Osteoblast (primary cell): ENCODE results near the gene G6PD. TPM values are rescaled to one million over a fixed set of nuclear protein-coding genes. Genes with fewer than 3 reads are reported as not detected.
A peak's percentile ranks its signal among the peaks of the same experiment; 100 is the strongest.

ENCODE experiments used
- DNase-seq: peaks from one replicate; pipeline ENCODE4 v3.0.0; 2011; ENCODE audit warnings: low spot score, mixed read lengths; ENCODE audit not compliant: insufficient read length; ENCODE audit errors: missing footprints
- H2AFZ ChIP-seq: 2 replicates; pipeline ENCODE4 v1.6.0; 2011; ENCODE audit warnings: mild to moderate bottlenecking, low read length
- H3K27ac ChIP-seq: 2 replicates; pipeline ENCODE4 v1.5.1; 2011; ENCODE audit warnings: mild to moderate bottlenecking, low read depth, low read length, moderate library complexity
- H3K27me3 ChIP-seq: 2 replicates; pipeline ENCODE4 v1.6.0; 2012; ENCODE audit warnings: mild to moderate bottlenecking, control low read depth, inconsistent platforms, low read length, moderate library complexity; ENCODE audit not compliant: insufficient read depth
- H3K36me3 ChIP-seq: 2 replicates; pipeline ENCODE4 v1.5.1; 2011; ENCODE audit warnings: mild to moderate bottlenecking, low read length, control low read depth, moderate library complexity; ENCODE audit not compliant: insufficient read depth
- H3K4me1 ChIP-seq: 2 replicates; pipeline ENCODE4 v1.5.1; 2011; ENCODE audit warnings: mild to moderate bottlenecking, low read length, control low read depth, moderate library complexity; ENCODE audit not compliant: insufficient read depth
- H3K4me2 ChIP-seq: 2 replicates; pipeline ENCODE4 v1.6.0; 2011; ENCODE audit warnings: mild to moderate bottlenecking, low read length; ENCODE audit not compliant: insufficient read depth
- H3K4me3 ChIP-seq: fragments of 200-600 bp; sonication (generic); 3 replicates; pipeline ENCODE4 v1.5.1; 2012; ENCODE audit warnings: mild to moderate bottlenecking, low read length, inconsistent platforms; ENCODE audit not compliant: insufficient read depth
- H3K79me2 ChIP-seq: 2 replicates; pipeline ENCODE4 v1.6.0; 2012; ENCODE audit warnings: mild to moderate bottlenecking, low read length, control low read depth, inconsistent platforms; ENCODE audit not compliant: insufficient read depth
- H3K9me3 ChIP-seq: 2 replicates; pipeline ENCODE4 v1.5.1; 2011; ENCODE audit warnings: low read depth, low read length, control low read depth
- H4K20me1 ChIP-seq: 2 replicates; pipeline ENCODE4 v1.6.0; 2012; ENCODE audit warnings: mild to moderate bottlenecking, low read length, control low read depth; ENCODE audit not compliant: insufficient read depth
- CTCF ChIP-seq: IDR thresholded peaks from 2 replicates; pipeline ENCODE4 v1.5.1; 2011; ENCODE audit warnings: mild to moderate bottlenecking, low read depth, low read length, moderate library complexity; ENCODE audit errors: extremely low read depth
- total RNA-seq: library from RNA; depleted of rRNA; stranded (reverse); fragments of >200 nt; gene quantifications from 2 replicates; pipeline ENCODE4 v1.2.3, GENCODE V29; 2012

G6PD gene
- total RNA-seq, 1 donor, result 88.7 TPM

GRCh38 chrX:154539077-154539476 lies 7.6 kb downstream of the G6PD start:
- Histone ChIP-seq H3K27me3 (no peaks in the 10 kb centered on the region), H3K9me3 (no peaks in the 10 kb centered on the region), H2AFZ (no peak overlapping the region), H3K4me3 (no peak overlapping the region), H3K27ac (no peak overlapping the region), H4K20me1 (no peaks in the 10 kb centered on the region), H3K4me1 (peaks cover 27% of the 10 kb centered on the region), H3K4me2 (no peak overlapping the region), H3K36me3 (peaks cover 8% of the 10 kb centered on the region), H3K79me2 (peaks cover 22% of the 10 kb centered on the region)
- peak; percentile 1 for DNase-seq
- TF ChIP-seq CTCF, result no peak

- no peaks in the 10 kb centered on the region for H3K9me3 ChIP-seq
- no peak overlapping the region for H3K4me3 ChIP-seq
- no peak overlapping the region for H2AFZ ChIP-seq
- H3K27me3 ChIP-seq, result no peaks in the 10 kb centered on the region
- peaks cover 16% of the 10 kb centered on the region for H3K36me3 ChIP-seq
- no peak for TF ChIP-seq CTCF
- no peak overlapping the region for H3K27ac ChIP-seq
- no peaks in the 10 kb centered on the region for H4K20me1 ChIP-seq
- DNase-seq, result no peak
- no peak overlapping the region for H3K4me2 ChIP-seq
- peaks cover 5% of the 10 kb centered on the region for H3K4me1 ChIP-seq
- H3K79me2 ChIP-seq, result peaks cover 20% of the 10 kb centered on the region
Observed at GRCh38 chrX:154535892-154536291, 10.8 kb downstream of the G6PD start.

- H3K4me2 ChIP-seq, result no peak overlapping the region
- H3K9me3 ChIP-seq, result no peaks in the 10 kb centered on the region
- H3K4me3 ChIP-seq, result no peak overlapping the region
- H2AFZ ChIP-seq, result no peak overlapping the region
- H3K27me3 ChIP-seq, result no peaks in the 10 kb centered on the region
- DNase-seq, result peak; percentile 99
- peaks cover 16% of the 10 kb centered on the region for H3K79me2 ChIP-seq
- H3K27ac ChIP-seq, result no peak overlapping the region
- no peaks in the 10 kb centered on the region for H3K4me1 ChIP-seq
- H4K20me1 ChIP-seq, result no peaks in the 10 kb centered on the region
- peak; percentile 97 for TF ChIP-seq CTCF
- H3K36me3 ChIP-seq, result peaks cover 12% of the 10 kb centered on the region
Observed at GRCh38 chrX:154534526-154535322, 11.9 kb downstream of the G6PD start.

- H3K4me1 ChIP-seq, result no peaks in the 10 kb centered on the region
- H2AFZ ChIP-seq, result no peak overlapping the region
- H3K4me2 ChIP-seq, result no peak overlapping the region
- H3K9me3 ChIP-seq, result no peaks in the 10 kb centered on the region
- peaks cover 8% of the 10 kb centered on the region for H3K79me2 ChIP-seq
- no peak for TF ChIP-seq CTCF
- H3K27me3 ChIP-seq, result no peaks in the 10 kb centered on the region
- no peak overlapping the region for H3K4me3 ChIP-seq
- H3K27ac ChIP-seq, result no peak overlapping the region
- H3K36me3 ChIP-seq, result peaks cover 12% of the 10 kb centered on the region
- no peaks in the 10 kb centered on the region for H4K20me1 ChIP-seq
- DNase-seq, result no peak
Observed at GRCh38 chrX:154532690-154533089, 14.0 kb downstream of the G6PD start.
